SU-DHL-6 (cell line): ENCODE data around the gene PSMB9.

Source experiments
- H2AFZ ChIP-seq: fragments of 200-600 bp; sonication (generic); 2 replicates; pipeline ENCODE4 v1.6.1; 2014; ENCODE audit warnings: low read depth, mild to moderate bottlenecking, moderate library complexity, mixed read lengths, antibody characterized with exemption, low read length; ENCODE audit not compliant: severe bottlenecking
- H3F3A ChIP-seq: fragments of 200-600 bp; shearing (Covaris generic); 2 replicates; pipeline ENCODE4 v1.6.0; 2016; ENCODE audit warnings: antibody characterized with exemption, mild to moderate bottlenecking; ENCODE audit not compliant: insufficient read depth
- H3K27ac ChIP-seq: fragments of 200-600 bp; sonication (generic); 2 replicates; pipeline ENCODE4 v1.5.1; 2016; ENCODE audit warnings: low read depth, mild to moderate bottlenecking, low read length, moderate library complexity, mixed read lengths
- H3K27me3 ChIP-seq: fragments of 200-600 bp; sonication (generic), shearing (Covaris generic); 2 replicates; pipeline ENCODE4 v1.6.0; 2014; ENCODE audit warnings: mild to moderate bottlenecking, low read length
- H3K36me3 ChIP-seq: fragments of 200-600 bp; sonication (generic); 2 replicates; pipeline ENCODE4 v1.6.1; 2014; ENCODE audit warnings: mild to moderate bottlenecking, low read length, mixed read lengths
- H3K4me2 ChIP-seq: fragments of 300-600, 200-600 bp; shearing (Covaris generic), sonication (generic); 2 replicates; pipeline ENCODE4 v1.6.0; 2014; ENCODE audit warnings: low read length, low read depth, mild to moderate bottlenecking; ENCODE audit not compliant: poor library complexity, severe bottlenecking
- H3K4me3 ChIP-seq: fragments of 200-600 bp; sonication (generic); 2 replicates; pipeline ENCODE4 v1.5.1; 2014; ENCODE audit warnings: antibody characterized with exemption, low read length, mild to moderate bottlenecking, mixed read lengths; ENCODE audit not compliant: insufficient read depth, poor library complexity, severe bottlenecking
- H3K79me2 ChIP-seq: fragments of 200-600 bp; sonication (generic); 2 replicates; pipeline ENCODE4 v1.6.1; 2014; ENCODE audit warnings: mild to moderate bottlenecking, low read length, moderate library complexity; ENCODE audit not compliant: insufficient read depth
- H3K9ac ChIP-seq: fragments of 200-600 bp; sonication (generic); 2 replicates; pipeline ENCODE4 v1.7.0; 2014; ENCODE audit warnings: mild to moderate bottlenecking, low read length
- H3K9me2 ChIP-seq: fragments of 200-600 bp; sonication (generic); replicated peaks from 2 replicates; pipeline ENCODE4 v1.6.1; 2014; ENCODE audit warnings: low read length; ENCODE audit not compliant: insufficient read depth
- H3K9me3 ChIP-seq: fragments of 200-600 bp; sonication (generic); 2 replicates; pipeline ENCODE4 v1.6.1; 2014; ENCODE audit warnings: low read length, mixed read lengths; ENCODE audit not compliant: insufficient read depth
- H4K20me1 ChIP-seq: fragments of 200-600 bp; sonication (generic); 2 replicates; pipeline ENCODE4 v1.6.1; 2014; ENCODE audit warnings: low read depth, mild to moderate bottlenecking, antibody characterized with exemption, low read length, moderate library complexity, mixed read lengths
- CTCF ChIP-seq: fragments of 200-600 bp; sonication (generic); IDR thresholded peaks from one replicate; pipeline ENCODE4 v1.5.1; 2017; ENCODE audit warnings: antibody characterized with exemption, mild to moderate bottlenecking, low read length, moderate library complexity; ENCODE audit not compliant: insufficient read depth, poor library complexity, severe bottlenecking
- EZH2phosphoT487 ChIP-seq: fragments of 200-600 bp; sonication (generic), shearing (Covaris generic); conservative IDR thresholded peaks from 2 replicates; pipeline ENCODE4 v1.6.1; 2018; ENCODE audit warnings: mild to moderate bottlenecking, antibody characterized with exemption, low read length, moderate library complexity, mixed read lengths

PSMB9 gene

GRCh38 chr6:32832535-32832934 lies 21.5 kb upstream of the PSMB9 start:
- H2AFZ ChIP-seq = no peak overlapping the region
- no peak overlapping the region for H3K27ac ChIP-seq
- TF ChIP-seq EZH2phosphoT487 = no peak
- no peak for TF ChIP-seq CTCF
- H3K79me2 ChIP-seq = peaks cover 10% of the 10 kb centered on the region; the same call in 1 of the 2 replicates
- H3K36me3 ChIP-seq = peaks cover 12% of the 10 kb centered on the region; the same call in 1 of the 2 replicates
- H3K9ac ChIP-seq = no peak overlapping the region
- no peaks in the 10 kb centered on the region for H3K27me3 ChIP-seq
- no peak overlapping the region for H3K4me2 ChIP-seq
- H3K9me2 ChIP-seq = no peaks in the 10 kb centered on the region
- no peak overlapping the region for H3K4me3 ChIP-seq
- H4K20me1 ChIP-seq = no peaks in the 10 kb centered on the region
- no peaks in the 10 kb centered on the region for H3K9me3 ChIP-seq
- H3F3A ChIP-seq = no peaks in the 10 kb centered on the region

- no peak overlapping the region for H2AFZ ChIP-seq
- no peak overlapping the region for H3K4me2 ChIP-seq
- no peak overlapping the region for H3K4me3 ChIP-seq
- H4K20me1 ChIP-seq = no peaks in the 10 kb centered on the region
- H3K9ac ChIP-seq = no peak overlapping the region
- no peaks in the 10 kb centered on the region for H3K9me3 ChIP-seq
- no peaks in the 10 kb centered on the region for H3K27me3 ChIP-seq
- no peaks in the 10 kb centered on the region for H3F3A ChIP-seq
- H3K79me2 ChIP-seq = peaks cover 16% of the 10 kb centered on the region; the same call in 1 of the 2 replicates
- no peak overlapping the region for H3K27ac ChIP-seq
- TF ChIP-seq CTCF = no peak
- TF ChIP-seq EZH2phosphoT487 = no peak
- H3K36me3 ChIP-seq = peaks cover 12% of the 10 kb centered on the region; the same call in 1 of the 2 replicates
- H3K9me2 ChIP-seq = no peaks in the 10 kb centered on the region
Measured at GRCh38 chr6:32833664-32834063, 20.3 kb upstream of the PSMB9 start.

- peaks cover 12% of the 10 kb centered on the region; the same call in 1 of the 2 replicates for H3K36me3 ChIP-seq
- no peaks in the 10 kb centered on the region for H3F3A ChIP-seq
- no peaks in the 10 kb centered on the region for H4K20me1 ChIP-seq
- H3K9me2 ChIP-seq = no peaks in the 10 kb centered on the region
- no peak overlapping the region for H3K4me3 ChIP-seq
- no peak overlapping the region for H3K4me2 ChIP-seq
- no peak overlapping the region for H3K27ac ChIP-seq
- H2AFZ ChIP-seq = no peak overlapping the region
- no peak overlapping the region for H3K9ac ChIP-seq
- no peaks in the 10 kb centered on the region for H3K27me3 ChIP-seq
- TF ChIP-seq EZH2phosphoT487 (no peak), CTCF (no peak)
- H3K9me3 ChIP-seq = no peaks in the 10 kb centered on the region
- peaks cover 16% of the 10 kb centered on the region; the same call in 1 of the 2 replicates for H3K79me2 ChIP-seq
Measured at GRCh38 chr6:32835167-32835893, 18.7 kb upstream of the PSMB9 start.
